PFSK-1 (cell line): ENCODE measurements around the gene VAV2.

ENCODE experiments used
- FOXP2 ChIP-seq: optimal IDR thresholded peaks from 2 replicates; pipeline ENCODE3; 2011; ENCODE audit warnings: borderline replicate concordance, control low read depth, inconsistent platforms; ENCODE audit not compliant: insufficient read depth; ENCODE audit errors: extremely low read length, extremely low read depth
- POLR2AphosphoS5 ChIP-seq: IDR thresholded peaks from 2 replicates; pipeline ENCODE4 v1.6.1; 2012; ENCODE audit warnings: low read depth, mild to moderate bottlenecking, control low read depth, low read length, moderate library complexity
- SIN3A ChIP-seq: IDR thresholded peaks from 2 replicates; pipeline ENCODE4 v1.6.1; 2012; ENCODE audit warnings: mild to moderate bottlenecking, low read length, moderate library complexity, borderline replicate concordance; ENCODE audit not compliant: insufficient read depth
- TAF1 ChIP-seq: IDR thresholded peaks from 2 replicates; pipeline ENCODE4 v1.6.1; 2012; ENCODE audit warnings: low read length, control low read depth, borderline replicate concordance; ENCODE audit not compliant: insufficient read depth
- TF ChIP-seq, protein P1 (sequence below), 2 experiments: IDR thresholded peaks; 2 replicates each; pipeline versions ENCODE4 v1.6.1 to v1.8.0; 2011 to 2012; ENCODE audit warnings: low read depth in 2 of 2, low read length in 2 of 2, control low read depth in 1 of 2, inconsistent platforms in 1 of 2, mild to moderate bottlenecking in 1 of 2, moderate library complexity in 1 of 2; ENCODE audit not compliant: insufficient read depth in 1 of 2

VAV2 gene

GRCh38 chr9:133999851-134000265 lies 7.7 kb upstream of the VAV2 start:
- TF ChIP-seq SIN3A (no peak), TAF1 (no peak), FOXP2 (no peak), POLR2AphosphoS5 (no peak)
- TF ChIP-seq, protein P1, sequence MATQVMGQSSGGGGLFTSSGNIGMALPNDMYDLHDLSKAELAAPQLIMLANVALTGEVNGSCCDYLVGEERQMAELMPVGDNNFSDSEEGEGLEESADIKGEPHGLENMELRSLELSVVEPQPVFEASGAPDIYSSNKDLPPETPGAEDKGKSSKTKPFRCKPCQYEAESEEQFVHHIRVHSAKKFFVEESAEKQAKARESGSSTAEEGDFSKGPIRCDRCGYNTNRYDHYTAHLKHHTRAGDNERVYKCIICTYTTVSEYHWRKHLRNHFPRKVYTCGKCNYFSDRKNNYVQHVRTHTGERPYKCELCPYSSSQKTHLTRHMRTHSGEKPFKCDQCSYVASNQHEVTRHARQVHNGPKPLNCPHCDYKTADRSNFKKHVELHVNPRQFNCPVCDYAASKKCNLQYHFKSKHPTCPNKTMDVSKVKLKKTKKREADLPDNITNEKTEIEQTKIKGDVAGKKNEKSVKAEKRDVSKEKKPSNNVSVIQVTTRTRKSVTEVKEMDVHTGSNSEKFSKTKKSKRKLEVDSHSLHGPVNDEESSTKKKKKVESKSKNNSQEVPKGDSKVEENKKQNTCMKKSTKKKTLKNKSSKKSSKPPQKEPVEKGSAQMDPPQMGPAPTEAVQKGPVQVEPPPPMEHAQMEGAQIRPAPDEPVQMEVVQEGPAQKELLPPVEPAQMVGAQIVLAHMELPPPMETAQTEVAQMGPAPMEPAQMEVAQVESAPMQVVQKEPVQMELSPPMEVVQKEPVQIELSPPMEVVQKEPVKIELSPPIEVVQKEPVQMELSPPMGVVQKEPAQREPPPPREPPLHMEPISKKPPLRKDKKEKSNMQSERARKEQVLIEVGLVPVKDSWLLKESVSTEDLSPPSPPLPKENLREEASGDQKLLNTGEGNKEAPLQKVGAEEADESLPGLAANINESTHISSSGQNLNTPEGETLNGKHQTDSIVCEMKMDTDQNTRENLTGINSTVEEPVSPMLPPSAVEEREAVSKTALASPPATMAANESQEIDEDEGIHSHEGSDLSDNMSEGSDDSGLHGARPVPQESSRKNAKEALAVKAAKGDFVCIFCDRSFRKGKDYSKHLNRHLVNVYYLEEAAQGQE (IDR thresholded peaks at IDR 0.05; ENCODE audit: insufficient read depth in 1 of 2, low read depth in 2 of 2, low read length in 2 of 2) = no peak

GRCh38 chr9:133998915-133999595 lies 6.9 kb upstream of the VAV2 start:
- TF ChIP-seq, protein P1 (IDR thresholded peaks at IDR 0.05; ENCODE audit: insufficient read depth in 1 of 2, low read depth in 2 of 2, low read length in 2 of 2) = no peak

DNA sequence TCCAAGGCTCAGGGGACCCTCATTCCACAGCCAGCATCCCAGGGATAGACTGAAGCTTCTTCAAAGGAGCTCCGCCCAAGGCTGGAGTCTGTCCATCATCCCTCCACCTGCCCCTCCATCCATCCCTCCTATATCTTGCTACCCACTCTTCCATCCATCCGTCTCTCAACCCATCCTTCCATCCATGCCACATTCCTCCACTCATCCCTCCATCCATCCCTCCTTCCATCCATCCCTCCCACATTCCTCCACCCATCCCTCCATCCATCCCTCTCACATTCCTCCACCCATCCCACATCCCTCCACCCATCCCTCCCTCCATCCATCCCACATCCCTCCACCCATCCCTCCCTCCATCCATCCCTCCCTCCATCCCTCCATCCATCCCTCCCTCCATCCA lies 5.5 kb upstream of the VAV2 start:
- TF ChIP-seq TAF1 (no peak), POLR2AphosphoS5 (no peak), FOXP2 (no peak), SIN3A (no peak)
- TF ChIP-seq, protein P1 (IDR thresholded peaks at IDR 0.05; ENCODE audit: insufficient read depth in 1 of 2, low read depth in 2 of 2, low read length in 2 of 2) = no peak

GRCh38 chr9:133996531-133997520 lies 4.7 kb upstream of the VAV2 start:
- TF ChIP-seq SIN3A = no peak
- TF ChIP-seq, protein P1 (IDR thresholded peaks at IDR 0.05; ENCODE audit: insufficient read depth in 1 of 2, low read depth in 2 of 2, low read length in 2 of 2) = no peak
- TF ChIP-seq TAF1 = no peak
- no peak for TF ChIP-seq FOXP2
- TF ChIP-seq POLR2AphosphoS5 = no peak
